ENCODE measurements around the gene NRXN3. TPM values are rescaled to one million over a fixed set of nuclear protein-coding genes. Genes with fewer than 3 reads are reported as not detected.

Gene NRXN3
- total and polyA plus RNA-seq, 8 donors = 0.53 to 2.5 (median 1.5) TPM

DNA sequence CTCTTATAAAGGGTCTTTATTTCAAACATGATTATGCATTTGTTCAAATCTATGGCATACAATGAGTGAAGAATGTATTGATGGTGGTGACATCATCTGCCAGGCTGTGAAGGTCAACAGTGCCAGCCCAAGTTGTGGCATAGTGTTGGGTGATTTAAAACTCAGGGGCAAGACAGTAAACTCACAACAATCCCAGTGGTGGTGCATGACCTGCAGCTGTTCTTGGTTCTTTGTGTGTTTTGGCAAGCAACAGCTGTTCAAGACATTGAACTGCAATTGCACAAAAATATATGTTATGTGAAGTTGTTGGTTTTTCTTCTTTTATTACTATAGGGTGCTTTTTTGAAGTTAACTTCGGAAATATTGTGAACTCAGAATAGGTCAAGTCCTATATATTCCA lies 851.6 kb downstream of the NRXN3 start:
- intact Hi-C loops (cut with DNase I) = no loop called here
- H3K27ac ChIP-seq = no peak overlapping the region
- H3K4me1 ChIP-seq = no peaks in the 10 kb centered on the region
- DNase-seq = no peak
- H3K36me3 ChIP-seq = no peaks in the 10 kb centered on the region
- no peaks in the 10 kb centered on the region for H3K9me3 ChIP-seq
- FAIRE-seq = no peak
- TF ChIP-seq, protein P1, sequence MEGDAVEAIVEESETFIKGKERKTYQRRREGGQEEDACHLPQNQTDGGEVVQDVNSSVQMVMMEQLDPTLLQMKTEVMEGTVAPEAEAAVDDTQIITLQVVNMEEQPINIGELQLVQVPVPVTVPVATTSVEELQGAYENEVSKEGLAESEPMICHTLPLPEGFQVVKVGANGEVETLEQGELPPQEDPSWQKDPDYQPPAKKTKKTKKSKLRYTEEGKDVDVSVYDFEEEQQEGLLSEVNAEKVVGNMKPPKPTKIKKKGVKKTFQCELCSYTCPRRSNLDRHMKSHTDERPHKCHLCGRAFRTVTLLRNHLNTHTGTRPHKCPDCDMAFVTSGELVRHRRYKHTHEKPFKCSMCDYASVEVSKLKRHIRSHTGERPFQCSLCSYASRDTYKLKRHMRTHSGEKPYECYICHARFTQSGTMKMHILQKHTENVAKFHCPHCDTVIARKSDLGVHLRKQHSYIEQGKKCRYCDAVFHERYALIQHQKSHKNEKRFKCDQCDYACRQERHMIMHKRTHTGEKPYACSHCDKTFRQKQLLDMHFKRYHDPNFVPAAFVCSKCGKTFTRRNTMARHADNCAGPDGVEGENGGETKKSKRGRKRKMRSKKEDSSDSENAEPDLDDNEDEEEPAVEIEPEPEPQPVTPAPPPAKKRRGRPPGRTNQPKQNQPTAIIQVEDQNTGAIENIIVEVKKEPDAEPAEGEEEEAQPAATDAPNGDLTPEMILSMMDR (IDR thresholded peaks at IDR 0.05) = no peak
- no peak overlapping the region for H3K4me3 ChIP-seq
- no peaks in the 10 kb centered on the region for H3K27me3 ChIP-seq
- ATAC-seq = no peak
- 80 to 82% methylated on average over 1 of the region's 1 CpG for WGBS, 2 donors

DNA sequence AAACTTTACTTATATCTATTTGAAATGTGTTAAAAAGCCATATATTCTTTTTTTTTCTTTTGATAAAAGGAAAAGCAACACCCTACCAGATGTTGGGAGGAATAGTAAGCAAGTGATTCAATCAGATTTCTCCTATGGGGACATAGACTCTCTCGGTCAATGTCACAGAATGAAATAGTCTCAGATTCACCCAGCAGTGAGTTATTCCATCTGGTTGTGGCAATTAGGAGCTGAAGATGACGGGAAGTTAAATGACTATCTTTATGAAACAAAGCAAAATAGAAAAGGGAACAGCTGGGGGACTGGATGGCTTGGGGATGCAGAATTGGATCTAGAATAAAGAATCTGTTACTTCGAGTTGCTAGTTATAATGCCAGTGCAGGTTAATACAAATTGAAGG lies 857.0 kb downstream of the NRXN3 start:
- ATAC-seq (no peak), DNase-seq (no peak), FAIRE-seq (no peak)
- WGBS, 2 donors = 78 to 86% methylated on average over 3 of the region's 3 CpGs
- Histone ChIP-seq H3K4me3 (no peak overlapping the region), H3K27me3 (no peaks in the 10 kb centered on the region), H3K4me1 (no peaks in the 10 kb centered on the region), H3K9me3 (no peaks in the 10 kb centered on the region), H3K27ac (no peak overlapping the region), H3K36me3 (no peaks in the 10 kb centered on the region)
- TF ChIP-seq, protein P1 (IDR thresholded peaks at IDR 0.05) = no peak
- intact Hi-C loops (cut with DNase I) = no loop called here

DNA sequence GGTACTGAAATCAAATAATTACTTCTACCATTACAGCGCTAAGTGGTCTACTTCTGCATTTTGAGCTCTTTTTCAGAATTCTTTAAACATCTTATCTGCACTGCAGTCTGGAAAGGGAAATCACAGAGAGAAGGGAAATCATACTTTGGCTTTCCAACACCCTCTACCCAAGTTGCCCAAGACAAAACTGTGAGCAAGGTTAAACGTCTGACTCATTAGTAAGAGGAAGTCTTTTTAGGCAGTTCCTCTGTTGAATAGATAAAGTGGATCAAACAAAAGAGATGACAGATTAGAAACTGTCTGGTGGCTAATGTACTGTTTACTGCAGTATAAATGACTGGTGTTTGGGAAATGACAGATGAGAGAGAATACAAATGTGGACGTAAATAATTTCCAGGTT lies 858.1 kb downstream of the NRXN3 start:
- intact Hi-C loops (cut with DNase I) = no loop called here
- 61 to 67% methylated on average over 3 of the region's 3 CpGs for WGBS, 2 donors
- no peaks in the 10 kb centered on the region for H3K4me1 ChIP-seq
- ATAC-seq (no peak), FAIRE-seq (no peak), DNase-seq (no peak)
- no peaks in the 10 kb centered on the region for H3K36me3 ChIP-seq
- no peak overlapping the region for H3K27ac ChIP-seq
- H3K27me3 ChIP-seq = no peaks in the 10 kb centered on the region
- TF ChIP-seq, protein P1 (IDR thresholded peaks at IDR 0.05) = no peak
- no peaks in the 10 kb centered on the region for H3K9me3 ChIP-seq
- no peak overlapping the region for H3K4me3 ChIP-seq

DNA sequence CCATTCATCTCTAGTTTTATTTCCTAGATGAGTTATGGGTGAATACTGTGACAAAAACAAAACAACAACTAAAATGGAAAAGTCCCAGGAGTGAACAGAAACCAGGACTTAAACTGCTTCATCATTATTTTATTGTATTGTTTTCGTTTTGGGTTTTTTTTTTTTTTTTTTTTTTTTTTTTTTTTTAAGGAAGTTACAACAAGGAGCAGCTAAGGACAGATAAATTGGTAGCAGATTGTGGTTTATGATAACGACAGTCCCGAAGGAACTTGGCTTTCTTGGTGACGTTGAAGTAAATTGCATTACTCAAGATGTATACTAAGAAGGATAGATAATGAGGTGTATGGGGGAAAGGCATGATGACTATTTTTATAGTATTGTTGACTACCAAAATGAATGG lies 866.3 kb downstream of the NRXN3 start:
- no peak for FAIRE-seq
- Histone ChIP-seq H3K4me1 (peaks cover 0 to 8% (median 5%) of the 10 kb centered on the region in 3 donors), H3K27ac (no peak overlapping the region), H3K27me3 (no peaks in the 10 kb centered on the region), H3K9me3 (no peaks in the 10 kb centered on the region), H3K4me3 (no peak overlapping the region), H3K36me3 (no peaks in the 10 kb centered on the region)
- WGBS, 2 donors = 89 to 92% methylated on average over 4 of the region's 4 CpGs
- ATAC-seq = no peak
- TF ChIP-seq, protein P1 (IDR thresholded peaks at IDR 0.05) = no peak
- DNase-seq = no peak
- intact Hi-C loops (cut with DNase I) = no loop called here

DNA sequence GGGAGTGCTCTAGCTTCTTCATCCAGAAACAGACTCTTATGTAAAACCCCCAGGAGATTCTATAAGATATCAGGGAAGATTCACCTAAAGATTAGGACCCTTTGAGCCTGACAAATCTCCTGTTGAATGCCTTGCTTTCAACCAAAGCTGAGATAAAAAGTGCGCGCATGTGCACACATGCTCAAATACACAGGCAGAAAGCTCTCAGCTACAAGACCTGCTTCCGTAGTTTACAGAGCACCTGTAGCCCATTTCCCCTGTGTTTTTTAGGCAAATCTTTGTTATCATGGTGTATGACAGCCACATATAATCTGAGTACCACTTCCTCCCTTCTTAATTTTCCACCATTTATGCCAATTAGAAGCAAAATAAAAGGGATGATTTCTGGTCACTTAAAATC lies 866.9 kb downstream of the NRXN3 start:
- DNase-seq (no peak), FAIRE-seq (no peak), ATAC-seq (peak; percentile 21 to 69 (median 58))
- Histone ChIP-seq H3K9me3 (no peaks in the 10 kb centered on the region), H3K4me3 (no peak overlapping the region), H3K27me3 (no peaks in the 10 kb centered on the region), H3K27ac (no peak overlapping the region), H3K36me3 (no peaks in the 10 kb centered on the region), H3K4me1 (peaks cover 0 to 8% (median 5%) of the 10 kb centered on the region in 3 donors)
- TF ChIP-seq, protein P1 (IDR thresholded peaks at IDR 0.05) = no peak
- intact Hi-C loops (cut with DNase I) = no loop called here
- WGBS, 2 donors = 54 to 61% methylated on average over 3 of the region's 3 CpGs

All from pancreas (tissue), 10 donors.